Amygdala (tissue), 56 donors: ENCODE measurements around the gene OAS2.

Experiments
- DNase-seq, 56 donors: peaks; one replicate each; lab custom pipeline; 2025; lab: John Stamatoyannopoulos, UW

OAS2 gene

GRCh38 chr12:113010701-113011100 lies 32.4 kb downstream of the OAS2 start:
- no peak for DNase-seq

GRCh38 chr12:113014565-113014964 lies 36.2 kb downstream of the OAS2 start:
- no peak for DNase-seq

DNA sequence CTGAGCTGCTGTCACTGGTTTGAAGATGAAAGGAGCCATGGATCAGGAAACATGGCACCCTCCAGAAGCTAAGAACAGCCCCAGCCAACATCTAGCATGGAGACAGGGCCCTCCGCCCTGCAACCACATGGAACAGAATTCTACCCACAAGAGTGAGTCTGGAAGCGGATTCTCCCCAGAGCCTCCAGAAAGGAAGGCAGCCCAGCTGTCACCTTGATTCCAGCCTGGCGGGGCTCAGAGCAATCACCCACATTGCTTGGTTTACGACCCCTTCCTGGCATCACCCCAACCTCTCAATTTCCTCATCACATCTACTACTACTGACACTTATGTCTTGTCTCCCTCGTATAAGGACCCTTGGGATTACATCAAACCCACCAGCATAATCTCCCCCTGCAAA lies 38.5 kb downstream of the OAS2 start:
- no peak for DNase-seq

DNA sequence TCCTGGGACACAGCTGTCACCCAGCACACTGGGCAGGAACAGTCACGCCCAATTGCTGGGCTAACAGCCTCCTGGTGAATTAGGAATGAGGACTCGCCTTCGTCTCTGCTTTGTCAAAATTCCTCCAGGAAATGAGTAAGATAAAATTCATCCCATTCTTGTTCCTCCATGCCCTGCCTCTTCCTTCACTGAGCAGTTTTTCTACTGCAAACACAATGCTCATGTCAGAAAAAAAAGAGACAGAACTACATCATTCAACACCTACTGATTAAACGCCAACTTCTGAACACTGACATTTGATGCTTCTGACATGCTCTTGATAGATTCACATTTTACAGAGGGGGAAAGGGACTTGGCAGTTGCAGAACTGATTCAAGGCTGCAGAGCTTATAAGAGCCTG lies 40.7 kb downstream of the OAS2 start:
- DNase-seq = no peak

GRCh38 chr12:113021500-113021899 lies 43.2 kb downstream of the OAS2 start:
- DNase-seq = no peak

- DNase-seq = no peak
These were observed 44.4 kb downstream of the OAS2 start for GRCh38 chr12:113022563-113023297.

- no peak for DNase-seq
These were observed 49.4 kb downstream of the OAS2 start for GRCh38 chr12:113027726-113028125.

GRCh38 chr12:113030875-113031525 lies 52.7 kb downstream of the OAS2 start:
- peak in 21 of 56 donors; percentile 1 to 51 (median 12) for DNase-seq

DNA sequence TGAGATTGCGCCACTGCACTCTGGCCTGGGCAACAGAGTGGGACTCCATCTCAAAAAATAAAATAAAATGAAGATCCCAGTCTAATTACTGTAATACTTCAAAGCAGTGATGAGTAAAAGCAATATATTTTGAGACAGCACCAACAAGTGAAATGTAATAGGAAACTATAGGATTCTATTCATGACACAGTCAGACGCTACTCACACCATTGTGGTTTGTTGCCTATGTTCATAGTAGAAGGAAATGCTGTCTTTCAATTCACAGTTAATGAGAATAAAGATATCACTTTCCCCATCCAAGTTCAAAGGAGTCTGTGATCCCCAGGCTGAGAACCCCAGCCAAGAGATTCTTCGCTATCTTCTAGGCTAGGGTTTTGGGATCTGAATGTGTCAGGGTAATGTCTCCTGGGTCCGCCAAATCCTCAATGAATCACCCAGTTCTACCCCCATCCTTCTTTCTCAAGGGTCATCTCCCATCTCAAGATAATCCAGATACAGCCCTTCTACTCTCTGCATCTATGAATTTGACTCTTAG lies 61.7 kb downstream of the OAS2 start:
- no peak for DNase-seq

DNA sequence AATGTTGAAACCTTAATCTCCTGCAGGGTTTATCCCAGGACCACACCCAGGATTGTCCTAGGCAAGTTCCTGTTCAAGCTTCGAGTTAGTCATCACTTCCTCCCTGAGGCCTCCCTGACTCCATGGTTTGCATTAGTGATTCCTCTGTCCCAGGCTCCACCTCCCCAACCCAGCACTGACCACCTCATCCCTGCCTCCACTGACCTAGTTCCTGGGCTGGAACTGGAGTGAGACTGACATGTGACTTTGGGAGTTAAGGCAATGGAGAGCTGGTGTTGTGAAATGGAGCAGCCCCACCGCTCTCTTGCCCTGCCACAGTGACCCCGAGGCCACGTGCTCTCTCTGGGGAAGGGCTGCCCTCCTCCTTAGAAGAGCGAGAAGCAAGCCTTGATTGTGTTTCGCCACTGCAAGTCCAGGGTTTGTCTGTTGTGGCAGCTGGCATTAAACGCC lies 62.4 kb downstream of the OAS2 start:
- no peak for DNase-seq

- no peak for DNase-seq
These were observed 63.2 kb downstream of the OAS2 start for GRCh38 chr12:113041560-113041959.

GRCh38 chr12:113043240-113043639 lies 64.9 kb downstream of the OAS2 start:
- no peak for DNase-seq

DNA sequence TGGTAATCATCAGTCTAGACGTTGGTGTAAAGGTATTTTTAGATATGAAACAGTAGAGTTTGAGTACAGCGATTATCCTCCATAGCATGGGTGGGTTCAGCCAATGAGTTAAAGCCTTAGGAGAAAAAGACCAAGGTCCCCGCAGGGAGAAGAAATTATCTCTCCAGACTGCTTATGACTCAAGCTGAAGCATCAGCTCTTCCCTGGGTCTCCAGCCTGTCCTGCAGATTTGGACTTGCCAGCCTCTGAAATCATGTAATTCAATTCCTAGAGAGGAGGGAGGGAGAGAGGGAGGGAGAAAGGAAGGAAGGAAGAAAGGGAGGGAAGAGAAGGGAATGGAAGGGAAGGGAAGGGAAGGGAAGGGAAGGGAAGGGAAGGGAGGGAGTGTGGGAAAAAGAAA lies 66.2 kb downstream of the OAS2 start:
- no peak for DNase-seq

DNA sequence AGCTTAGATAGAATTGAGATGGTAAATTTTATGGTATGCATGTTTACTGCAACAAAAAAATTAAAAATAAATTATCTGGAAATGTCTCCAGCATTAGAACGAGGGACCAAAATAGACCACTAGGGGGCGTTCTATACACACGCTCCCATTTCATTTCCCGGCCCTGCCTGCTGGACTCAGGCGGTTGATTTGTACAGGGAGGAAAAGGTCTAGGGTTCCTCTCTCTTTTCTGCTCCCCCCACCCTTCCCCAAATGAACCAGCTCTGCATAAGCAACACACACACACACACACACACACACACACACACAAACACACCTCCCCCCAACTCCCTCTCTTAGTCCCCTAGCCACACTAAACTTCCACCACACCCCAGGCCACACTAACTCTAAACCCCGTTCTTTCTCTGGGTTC lies 70.4 kb downstream of the OAS2 start:
- peak in 31 of 56 donors; percentile 10 to 77 (median 41) for DNase-seq

DNA sequence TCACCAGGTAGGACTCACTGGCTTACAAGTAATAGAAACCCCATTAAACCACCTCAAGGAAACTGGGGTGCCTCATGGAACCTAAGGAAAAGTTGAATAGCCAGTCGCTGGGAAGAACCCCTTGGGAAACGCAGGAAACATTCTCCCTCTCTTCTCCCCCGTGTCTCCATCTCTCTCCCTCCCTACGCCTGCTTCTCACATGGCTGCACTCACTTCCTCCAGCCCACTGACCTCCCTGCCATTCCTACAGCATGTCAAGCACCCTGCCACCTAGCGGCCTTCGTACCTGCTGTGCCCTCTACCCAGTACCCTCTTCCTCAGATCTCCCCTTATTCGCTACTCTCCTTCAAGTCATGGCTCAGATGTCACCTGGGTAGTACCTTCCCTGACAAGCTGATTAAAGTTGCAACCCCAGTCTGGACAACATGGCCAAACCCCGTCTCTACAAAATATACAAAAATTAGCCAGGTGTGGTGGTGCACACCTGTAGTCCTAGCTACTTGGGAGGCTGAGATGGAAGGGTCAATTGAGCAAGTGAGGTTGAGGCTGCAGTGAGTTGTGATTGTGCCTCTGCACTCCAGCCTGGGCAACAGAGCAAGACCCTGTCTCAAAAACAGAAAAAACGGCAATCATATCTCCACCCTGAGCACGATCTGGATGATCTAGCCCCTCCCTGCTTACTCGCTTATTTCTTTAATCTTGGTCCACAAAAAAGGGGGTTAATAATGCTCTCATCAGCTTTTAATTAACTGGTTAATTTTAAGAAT lies 71.8 kb downstream of the OAS2 start:
- no peak for DNase-seq

GRCh38 chr12:113050795-113051194 lies 72.5 kb downstream of the OAS2 start:
- DNase-seq = no peak

DNA sequence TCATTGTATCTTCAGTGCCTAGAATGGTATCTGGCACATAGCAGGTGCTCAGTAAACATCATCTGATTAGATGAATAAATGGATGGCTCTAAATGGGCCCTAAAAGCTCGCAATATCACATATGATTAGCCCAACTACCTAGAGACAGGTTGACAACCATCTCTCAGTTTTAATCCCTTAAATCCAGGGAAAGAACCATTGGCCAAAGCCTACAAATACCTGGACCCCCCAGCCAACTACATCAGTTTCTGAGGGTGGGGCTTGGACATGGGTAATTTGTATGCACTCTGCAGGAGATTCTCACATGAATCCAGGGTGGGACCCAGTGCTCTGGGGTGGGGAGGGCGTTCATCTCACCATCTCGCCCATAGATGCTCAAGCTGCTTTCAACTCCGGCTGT lies 73.4 kb downstream of the OAS2 start:
- DNase-seq = no peak

DNA sequence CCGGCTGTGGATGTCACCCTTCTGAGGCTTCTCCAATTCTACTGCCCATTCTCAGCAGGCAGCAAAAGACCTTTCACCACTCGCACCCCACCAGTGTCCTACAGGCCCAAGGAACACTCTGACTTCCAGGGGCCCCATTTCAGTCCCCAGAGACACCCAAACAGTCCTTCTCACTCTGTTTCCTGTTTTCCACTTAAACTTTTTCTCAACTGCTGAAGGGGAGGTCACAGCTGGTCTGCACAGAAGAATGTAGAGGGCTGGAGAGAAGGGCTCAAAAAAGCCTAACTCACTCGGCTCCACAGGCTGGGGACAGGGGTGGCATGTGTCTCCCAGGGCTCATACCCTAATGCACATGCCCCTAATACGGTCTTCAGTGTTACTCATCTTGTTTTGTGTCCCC lies 74.0 kb downstream of the OAS2 start:
- DNase-seq = no peak

GRCh38 chr12:113054948-113055486 lies 76.7 kb downstream of the OAS2 start:
- DNase-seq = no peak

DNA sequence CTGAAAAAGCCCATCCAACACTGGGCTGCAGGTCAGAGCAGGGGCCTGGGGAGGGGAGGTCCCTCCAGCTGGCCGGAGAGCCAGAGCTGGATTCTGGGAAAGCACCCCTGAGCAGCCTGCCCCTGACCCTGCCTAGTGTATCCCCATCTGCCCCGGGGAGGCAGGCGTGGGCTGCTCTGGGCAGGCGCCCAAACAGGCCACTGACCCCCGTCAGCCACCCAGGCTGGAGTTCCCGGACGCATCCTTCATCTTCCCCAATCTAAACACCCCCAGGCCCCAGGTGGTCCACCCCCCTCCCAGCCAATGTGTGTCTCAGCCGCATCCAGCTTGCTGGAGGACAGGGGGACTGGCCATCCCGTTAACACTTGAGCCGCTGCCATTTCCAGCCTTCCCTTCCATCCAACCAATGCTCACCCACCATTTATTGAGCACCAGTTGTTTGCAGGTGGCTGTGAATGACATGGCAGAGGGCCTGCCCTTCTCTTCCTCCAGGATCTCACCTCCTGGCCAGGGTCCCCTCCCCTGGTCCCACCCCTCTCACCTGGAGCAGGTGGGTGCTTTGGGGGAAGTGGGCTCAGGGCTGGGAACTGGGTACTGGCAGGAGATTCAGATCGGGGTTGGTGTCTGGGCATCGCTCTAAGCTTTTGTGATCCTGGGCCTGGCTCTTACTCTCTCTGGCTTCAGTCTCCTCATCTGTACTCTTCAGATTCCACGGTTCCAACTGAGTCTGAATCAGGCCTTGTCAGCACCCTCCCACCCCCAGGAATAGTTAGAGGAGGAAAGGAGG lies 77.5 kb downstream of the OAS2 start:
- no peak for DNase-seq
